Endodermal cell (in vitro differentiated cells): ENCODE results near the gene MIA. TPM values are rescaled to one million over a fixed set of nuclear protein-coding genes. Genes with fewer than 3 reads are reported as not detected.
A peak's percentile ranks its signal among the peaks of the same experiment; 100 is the strongest.

ENCODE experiments used
- DNase-seq: peaks from one replicate; pipeline ENCODE4 v3.0.0-alpha.2; 2017
- H3K27ac ChIP-seq: 2 replicates; pipeline ENCODE4 v1.5.1; 2013; ENCODE audit warnings: mild to moderate bottlenecking, low read depth, low read length, moderate library complexity
- H3K27me3 ChIP-seq: 2 replicates; pipeline ENCODE4 v1.6.1; 2013; ENCODE audit warnings: mild to moderate bottlenecking, low read length, moderate library complexity; ENCODE audit not compliant: insufficient read depth, control insufficient read depth, poor library complexity, severe bottlenecking
- H3K36me3 ChIP-seq: 2 replicates; pipeline ENCODE4 v1.7.0; 2013; ENCODE audit warnings: mild to moderate bottlenecking, low read length, moderate library complexity; ENCODE audit not compliant: control insufficient read depth, insufficient read depth
- H3K4me1 ChIP-seq: one replicate; pipeline ENCODE4 v1.7.0; 2013; ENCODE audit warnings: low read length; ENCODE audit not compliant: control insufficient read depth, insufficient read depth
- H3K4me3 ChIP-seq: 2 replicates; pipeline ENCODE4 v1.5.1; 2013; ENCODE audit warnings: mild to moderate bottlenecking, low read length, moderate library complexity
- H3K9ac ChIP-seq: 2 replicates; pipeline ENCODE4 v1.6.1; 2013; ENCODE audit warnings: mild to moderate bottlenecking, low read length, moderate library complexity; ENCODE audit not compliant: poor library complexity, severe bottlenecking; ENCODE audit errors: extremely low read depth
- H3K9me3 ChIP-seq: 2 replicates; pipeline ENCODE4 v1.6.1; 2013; ENCODE audit warnings: mild to moderate bottlenecking, low read length, moderate library complexity; ENCODE audit not compliant: control insufficient read depth
- H3K27ac Mint-ChIP-seq: 2 replicates; pipeline ENCODE4 v1.8.0; 2020; ENCODE audit warnings: mixed read lengths
- H3K27me3 Mint-ChIP-seq: 2 replicates; pipeline ENCODE4 v1.8.0; 2021; ENCODE audit warnings: mild to moderate bottlenecking, mixed read lengths; ENCODE audit not compliant: insufficient read depth
- H3K36me3 Mint-ChIP-seq: 2 replicates; pipeline ENCODE4 v1.8.0; 2020; ENCODE audit warnings: low read depth, mixed read lengths
- H3K4me1 Mint-ChIP-seq: 2 replicates; pipeline ENCODE4 v1.8.0; 2020; ENCODE audit warnings: mixed read lengths
- H3K4me3 Mint-ChIP-seq: 2 replicates; pipeline ENCODE4 v1.8.0; 2020; ENCODE audit warnings: mild to moderate bottlenecking, moderate library complexity, mixed read lengths
- H3K9me3 Mint-ChIP-seq: 2 replicates; pipeline ENCODE4 v1.8.0; 2020; ENCODE audit warnings: mild to moderate bottlenecking, mixed read lengths
- WGBS, 2 experiments: methylation state at CpG; one replicate each; pipeline versions ENCODE4 v1.1.5 to v1.1.7; 2013; ENCODE audit warnings: missing lambda C conversion rate in 2 of 2, mixed read lengths in 1 of 2; ENCODE audit not compliant: insufficient coverage in 1 of 2, insufficient read length in 1 of 2; 5-methylcytosine and 5-hydroxymethylcytosine counted together
- total RNA-seq, 2 donors: library from RNA; stranded (reverse); fragmentation: NEBNext Ultra II Directional in 1 of 2; extraction: Animal tissue kit (Norgen Biotek cat#: 25700) in 1 of 2; gene quantifications; 2 replicates in 1 of 2; 3 replicates in 1 of 2; pipeline ENCODE4 v1.2.1, GENCODE V29; 2021
- TF ChIP-seq, protein P1 (sequence below): fragments of 200-600 bp; sonication (generic); conservative IDR thresholded peaks from 2 replicates; pipeline ENCODE4 v1.5.0; 2021; ENCODE audit warnings: antibody characterized with exemption, mild to moderate bottlenecking

The MIA gene
- total RNA-seq, 2 donors from 2014 or later: not detected

DNA sequence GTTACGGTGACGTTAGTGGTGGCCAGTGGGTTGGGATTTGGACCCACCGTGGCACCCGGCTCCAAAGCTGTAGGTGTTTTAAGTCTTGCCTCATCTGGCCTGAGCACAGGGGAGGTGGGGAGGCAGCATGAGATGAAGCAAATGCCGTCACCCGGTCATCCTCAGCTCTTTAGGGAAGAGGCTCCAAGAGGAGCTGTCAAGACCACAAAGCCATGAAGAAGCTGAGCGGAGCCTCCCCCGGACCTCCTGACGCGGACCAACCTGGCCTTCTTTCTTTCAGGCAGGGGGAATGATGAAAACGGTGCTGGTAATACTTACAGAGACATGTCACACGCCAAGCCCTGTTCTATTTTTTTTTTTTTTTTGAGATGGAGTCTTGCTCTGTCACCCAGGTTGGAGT, 32.4 kb upstream of the MIA start:
- no peak overlapping the region for H3K9ac ChIP-seq
- TF ChIP-seq, protein P1, sequence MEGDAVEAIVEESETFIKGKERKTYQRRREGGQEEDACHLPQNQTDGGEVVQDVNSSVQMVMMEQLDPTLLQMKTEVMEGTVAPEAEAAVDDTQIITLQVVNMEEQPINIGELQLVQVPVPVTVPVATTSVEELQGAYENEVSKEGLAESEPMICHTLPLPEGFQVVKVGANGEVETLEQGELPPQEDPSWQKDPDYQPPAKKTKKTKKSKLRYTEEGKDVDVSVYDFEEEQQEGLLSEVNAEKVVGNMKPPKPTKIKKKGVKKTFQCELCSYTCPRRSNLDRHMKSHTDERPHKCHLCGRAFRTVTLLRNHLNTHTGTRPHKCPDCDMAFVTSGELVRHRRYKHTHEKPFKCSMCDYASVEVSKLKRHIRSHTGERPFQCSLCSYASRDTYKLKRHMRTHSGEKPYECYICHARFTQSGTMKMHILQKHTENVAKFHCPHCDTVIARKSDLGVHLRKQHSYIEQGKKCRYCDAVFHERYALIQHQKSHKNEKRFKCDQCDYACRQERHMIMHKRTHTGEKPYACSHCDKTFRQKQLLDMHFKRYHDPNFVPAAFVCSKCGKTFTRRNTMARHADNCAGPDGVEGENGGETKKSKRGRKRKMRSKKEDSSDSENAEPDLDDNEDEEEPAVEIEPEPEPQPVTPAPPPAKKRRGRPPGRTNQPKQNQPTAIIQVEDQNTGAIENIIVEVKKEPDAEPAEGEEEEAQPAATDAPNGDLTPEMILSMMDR: no peak
- Mint-ChIP-seq H3K4me3 (no peak overlapping the region), H3K27me3 (no peaks in the 10 kb centered on the region), H3K36me3 (peaks cover 16% of the 10 kb centered on the region), H3K27ac (no peak overlapping the region), H3K9me3 (no peaks in the 10 kb centered on the region), H3K4me1 (peaks cover 3% of the 10 kb centered on the region)
- DNase-seq: no peak
- WGBS, 2 experiments: 92 to 96% methylated on average over 7 to 12 of the region's 12 CpGs
- H3K27me3 ChIP-seq: no peaks in the 10 kb centered on the region
- no peaks in the 10 kb centered on the region for H3K9me3 ChIP-seq
- no peak overlapping the region for H3K4me3 ChIP-seq
- no peaks in the 10 kb centered on the region for H3K4me1 ChIP-seq
- H3K36me3 ChIP-seq: peaks cover 11% of the 10 kb centered on the region
- no peak overlapping the region for H3K27ac ChIP-seq

DNA sequence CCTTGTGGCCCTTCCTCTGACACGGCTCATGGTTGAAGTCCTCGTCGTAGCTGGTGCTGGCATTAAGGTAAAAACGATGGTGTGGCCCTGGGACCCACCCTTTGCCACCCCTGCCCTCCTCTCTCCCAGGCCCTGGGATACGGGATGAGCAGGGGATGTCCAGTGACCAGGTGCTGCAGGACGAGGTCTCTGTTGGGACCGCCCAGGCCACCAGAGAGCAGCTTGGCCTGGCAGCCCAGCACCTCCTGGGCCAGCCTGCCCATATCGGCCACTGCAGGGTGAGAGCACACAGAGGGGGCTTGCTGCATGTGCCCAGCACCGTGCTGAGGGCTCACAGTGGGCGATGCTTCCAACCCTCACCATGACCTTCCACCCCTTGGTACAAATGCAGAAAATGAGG, 31.4 kb upstream of the MIA start:
- DNase-seq: no peak
- no peaks in the 10 kb centered on the region for H3K4me1 ChIP-seq
- TF ChIP-seq, protein P1: no peak
- H3K9me3 ChIP-seq: no peaks in the 10 kb centered on the region
- no peak overlapping the region for H3K9ac ChIP-seq
- Mint-ChIP-seq H3K4me3 (no peak overlapping the region), H3K27me3 (no peaks in the 10 kb centered on the region), H3K9me3 (no peaks in the 10 kb centered on the region), H3K36me3 (peaks cover 13% of the 10 kb centered on the region), H3K27ac (no peak overlapping the region), H3K4me1 (peaks cover 3% of the 10 kb centered on the region)
- no peak overlapping the region for H3K27ac ChIP-seq
- 97 to 100% methylated on average over 5 to 10 of the region's 10 CpGs for WGBS, 2 experiments
- no peaks in the 10 kb centered on the region for H3K27me3 ChIP-seq
- H3K4me3 ChIP-seq: no peak overlapping the region
- peaks cover 4% of the 10 kb centered on the region for H3K36me3 ChIP-seq

DNA sequence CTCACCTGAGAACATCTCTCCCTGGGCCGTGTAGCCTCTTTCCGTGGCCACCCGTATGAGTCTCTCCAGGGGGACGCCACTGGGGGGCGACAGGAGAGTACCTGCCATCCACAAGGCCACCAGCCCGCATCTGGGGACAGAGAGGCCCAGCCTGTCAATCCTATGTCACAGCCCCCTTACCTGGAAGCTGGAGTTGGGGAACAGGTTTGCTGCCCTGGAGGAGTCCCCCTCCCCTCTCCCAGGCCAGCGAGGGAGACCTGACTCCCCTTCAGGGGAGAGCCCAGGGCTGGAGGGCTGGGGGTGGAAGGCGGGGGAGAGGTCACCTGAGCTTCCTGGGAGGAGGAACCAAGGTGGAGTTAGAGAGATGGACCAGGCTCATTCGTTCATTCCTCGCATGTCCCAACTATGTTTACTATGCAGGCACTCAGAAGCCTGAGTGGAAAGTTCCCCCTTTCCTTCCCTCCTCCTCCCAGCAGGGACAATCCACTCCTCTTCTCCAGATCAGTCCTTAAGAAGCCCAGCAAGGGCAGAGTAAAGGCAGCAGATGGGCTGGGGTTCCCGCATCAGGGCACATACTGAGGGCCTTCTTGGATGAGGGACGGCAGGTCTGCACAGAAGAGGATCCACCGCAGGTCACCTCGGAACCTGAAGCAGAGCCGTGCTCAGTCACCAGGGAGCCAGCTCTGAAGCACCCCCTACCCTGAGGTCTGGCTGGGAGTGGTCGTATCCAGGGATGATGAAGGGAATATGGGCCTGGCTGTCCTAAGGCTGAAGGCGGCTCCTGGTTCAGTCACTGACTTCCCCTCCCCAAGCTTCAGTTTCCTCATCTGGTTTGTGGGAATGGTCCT, 30.5 kb upstream of the MIA start:
- no peaks in the 10 kb centered on the region for H3K9me3 ChIP-seq
- peaks cover 7% of the 10 kb centered on the region for H3K36me3 Mint-ChIP-seq
- peaks cover 8% of the 10 kb centered on the region for H3K4me1 Mint-ChIP-seq
- WGBS, 2 experiments: 78 to 85% methylated on average over 13 to 17 of the region's 17 CpGs
- H3K27me3 Mint-ChIP-seq: no peaks in the 10 kb centered on the region
- peaks cover 8% of the 10 kb centered on the region for H3K4me1 ChIP-seq
- H3K27me3 ChIP-seq: no peaks in the 10 kb centered on the region
- peak overlapping the region; percentile 74 for H3K27ac Mint-ChIP-seq
- DNase-seq: peak; percentile 87
- H3K9me3 Mint-ChIP-seq: no peaks in the 10 kb centered on the region
- peaks cover 2% of the 10 kb centered on the region for H3K36me3 ChIP-seq
- H3K27ac ChIP-seq: peak overlapping the region; percentile 49
- no peak overlapping the region for H3K4me3 Mint-ChIP-seq
- TF ChIP-seq, protein P1: peak; percentile 64
- no peak overlapping the region for H3K9ac ChIP-seq
- no peak overlapping the region for H3K4me3 ChIP-seq
